T-cell (primary cell): ENCODE data around the gene NCAM1. TPM values are rescaled to one million over a fixed set of nuclear protein-coding genes. Genes with fewer than 3 reads are reported as not detected.

Source experiments
- ATAC-seq, 4 experiments: fragments of 200-7000 bp in 3 of 4; fragments of 150-1000 bp in 1 of 4; cut with Tn5 transposase; replicated peaks in 1 of 4; 1 replicate in 3 of 4; 2 replicates in 1 of 4; pipeline ENCODE4 v1.10.0; 2021; ENCODE audit warnings: moderate library complexity in 3 of 4, mild to moderate bottlenecking in 2 of 4, moderate number of reproducible peaks in 1 of 4
- CTCF ChIA-PET, 2 donors: fragments of 300-600 bp; sonication (Branson Sonifier 250); formaldehyde crosslinking; loops; one replicate each; lab custom pipeline; 2022; ENCODE audit warnings: antibody characterized with exemption in 2 of 2; lab: Charles Lee
- POLR2A ChIA-PET, 2 donors: fragments of 300-600 bp; sonication (Branson Sonifier 250); formaldehyde crosslinking; loops; one replicate each; lab custom pipeline; 2022; ENCODE audit warnings: antibody characterized with exemption in 2 of 2; lab: Charles Lee
- DNase-seq, 35 experiments: peaks; one replicate each; pipeline versions ENCODE4 v3.0.0 to v3.0.0-alpha.2; 2013 to 2023
- H3K27ac ChIP-seq: one replicate; pipeline ENCODE4 v1.5.1; 2013; ENCODE audit warnings: low read length
- H3K27me3 ChIP-seq, 2 experiments: replicated peaks in 1 of 2; 1 replicate in 1 of 2; 2 replicates in 1 of 2; pipeline versions ENCODE4 v1.6.1 to v1.7.0; 2013; ENCODE audit warnings: low read length in 1 of 2, mixed read lengths in 1 of 2; ENCODE audit not compliant: control insufficient read depth in 2 of 2, insufficient read depth in 2 of 2; ENCODE audit errors: extremely low read depth in 1 of 2
- H3K36me3 ChIP-seq, 2 donors: 1 replicate in 1 of 2; 2 replicates in 1 of 2; pipeline versions ENCODE4 v1.6.1 to v1.7.0; 2013; ENCODE audit warnings: low read length in 1 of 2; ENCODE audit not compliant: control insufficient read depth in 2 of 2, insufficient read depth in 1 of 2; ENCODE audit errors: extremely low read depth in 1 of 2
- H3K4me1 ChIP-seq, 2 experiments: 1 replicate in 1 of 2; 2 replicates in 1 of 2; pipeline versions ENCODE4 v1.6.1 to v1.7.0; 2013; ENCODE audit warnings: low read length in 2 of 2, mixed read lengths in 1 of 2; ENCODE audit not compliant: insufficient read depth in 2 of 2, control insufficient read depth in 1 of 2; ENCODE audit errors: extremely low read depth in 1 of 2
- H3K4me3 ChIP-seq, 2 donors: 1 replicate in 1 of 2; 2 replicates in 1 of 2; pipeline versions ENCODE4 v1.5.1 to v1.7.0; 2013; ENCODE audit warnings: mild to moderate bottlenecking in 2 of 2, low read length in 1 of 2, moderate library complexity in 1 of 2; ENCODE audit not compliant: control insufficient read depth in 1 of 2; ENCODE audit errors: extremely low read depth in 1 of 2
- H3K9me3 ChIP-seq: 2 replicates; pipeline ENCODE4 v1.7.0; 2013
- H3K27ac Mint-ChIP-seq, 2 donors: one replicate each; pipeline ENCODE4 v1.8.0; 2020 to 2021; ENCODE audit warnings: mild to moderate bottlenecking in 2 of 2, mixed read lengths in 2 of 2
- H3K27me3 Mint-ChIP-seq, 2 donors: one replicate each; pipeline ENCODE4 v1.8.0; 2021 to 2022; ENCODE audit warnings: mixed read lengths in 2 of 2
- H3K36me3 Mint-ChIP-seq: one replicate; pipeline ENCODE4 v1.8.0; 2021; ENCODE audit warnings: mixed read lengths
- H3K4me1 Mint-ChIP-seq, 3 donors: one replicate each; pipeline ENCODE4 v1.8.0; 2020 to 2022; ENCODE audit warnings: mixed read lengths in 3 of 3, mild to moderate bottlenecking in 1 of 3
- H3K4me3 Mint-ChIP-seq, 3 donors: one replicate each; pipeline ENCODE4 v1.8.0; 2020 to 2022; ENCODE audit warnings: mild to moderate bottlenecking in 3 of 3, mixed read lengths in 3 of 3, moderate library complexity in 3 of 3
- H3K9me3 Mint-ChIP-seq, 3 donors: one replicate each; pipeline ENCODE4 v1.8.0; 2020 to 2022; ENCODE audit warnings: mixed read lengths in 3 of 3
- WGBS: methylation state at CpG from one replicate; pipeline ENCODE4 v1.1.5; 2013; ENCODE audit warnings: missing lambda C conversion rate; ENCODE audit not compliant: insufficient coverage; 5-methylcytosine and 5-hydroxymethylcytosine counted together
- total RNA-seq, 35 experiments: library from RNA in 6 of 35; stranded (reverse) in 6 of 35; fragments of 120-200 nt in 1 of 35; gene quantifications; one replicate each; pipeline versions ENCODE4 v1.2.1 to v1.2.4 and lab custom pipeline; 2013 to 2026

NCAM1 gene
- total RNA-seq, 5 donors from 2014 or later (not counting 1 experiment from before 2014, with no cell fraction given), result 0.90 to 1.8 (median 1.1) TPM

DNA sequence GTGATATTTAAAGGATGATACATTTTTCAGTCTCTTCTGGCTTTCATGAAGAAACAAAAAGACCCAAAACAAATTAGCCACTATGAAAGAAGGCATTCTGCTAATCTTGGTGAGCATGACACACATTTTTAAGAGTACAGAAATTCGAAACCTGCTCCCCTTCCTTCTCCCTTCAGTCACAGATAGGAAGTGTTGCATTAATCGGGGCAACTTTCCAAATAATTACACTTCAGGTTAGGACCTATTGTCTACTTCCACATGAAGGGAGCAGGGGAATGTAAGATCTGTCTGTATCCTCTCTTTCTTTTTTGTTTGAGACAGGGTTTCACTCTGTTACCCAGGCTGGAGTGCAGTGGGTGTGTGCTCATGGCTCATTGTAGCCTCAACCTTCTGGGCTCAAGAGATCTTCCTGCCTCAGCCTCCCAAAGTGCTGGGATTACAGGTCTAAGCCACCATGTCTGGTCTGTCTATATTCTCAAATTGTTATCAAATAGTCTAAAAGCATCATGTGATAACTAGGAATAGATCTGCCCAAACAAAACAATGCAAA is 45.8 kb downstream of the NCAM1 start:
- H3K27me3 Mint-ChIP-seq, result peaks cover 1 to 8% of the 10 kb centered on the region in 2 donors
- no peaks in the 10 kb centered on the region for H3K9me3 Mint-ChIP-seq

DNA sequence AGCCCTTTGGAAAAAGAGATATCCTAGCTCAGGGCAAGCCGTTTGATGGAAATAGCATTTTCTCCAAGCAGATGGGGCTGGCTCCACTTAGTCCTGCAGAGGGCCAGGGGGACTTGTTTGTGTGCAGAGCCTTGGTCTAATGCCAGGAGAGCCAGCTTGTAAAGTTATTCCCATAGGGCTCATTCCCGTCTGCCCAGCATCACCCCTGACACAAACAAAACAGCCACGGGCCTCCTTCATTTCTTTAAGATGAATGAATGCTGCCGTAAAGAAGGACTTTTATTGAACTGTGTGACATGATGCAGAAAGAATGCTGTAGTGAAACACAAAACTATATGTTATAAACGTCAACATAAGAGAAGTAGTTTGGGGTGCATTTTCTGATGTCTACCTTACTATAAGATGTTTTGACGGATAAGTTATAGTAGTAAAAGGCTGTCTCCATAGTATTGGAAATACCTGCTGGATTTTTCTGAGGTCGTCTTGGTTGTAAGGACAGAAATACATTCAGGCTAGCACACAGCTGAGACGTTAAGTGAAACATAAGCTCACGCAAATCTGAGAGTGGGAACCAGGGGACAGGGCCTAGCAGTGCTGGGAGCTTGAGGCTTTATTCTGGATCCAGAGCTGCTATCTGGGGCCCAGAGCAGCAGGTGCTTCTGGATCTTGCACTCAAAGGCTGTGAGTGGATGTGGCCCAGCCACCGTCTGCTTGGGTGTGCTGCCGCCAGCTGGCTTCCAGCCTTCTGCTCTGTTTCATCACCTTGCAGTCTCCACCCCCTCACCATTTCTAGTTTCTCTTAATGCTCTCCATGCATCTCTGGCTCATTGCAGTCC is 53.3 kb downstream of the NCAM1 start:
- POLR2A ChIA-PET, result no interaction called here
- no peaks in the 10 kb centered on the region for H3K36me3 Mint-ChIP-seq
- peaks cover 0 to 2% of the 10 kb centered on the region in 2 donors for H3K27me3 Mint-ChIP-seq
- Histone ChIP-seq H3K9me3 (no peaks in the 10 kb centered on the region), H3K4me1 (no peaks in the 10 kb centered on the region), H3K27me3 (no peaks in the 10 kb centered on the region), H3K36me3 (no peaks in the 10 kb centered on the region), H3K27ac (no peak overlapping the region), H3K4me3 (no peak overlapping the region)
- H3K4me1 Mint-ChIP-seq, result no peaks in the 10 kb centered on the region
- 82% methylated on average over 5 of the region's 11 CpGs for WGBS
- no peak overlapping the region for H3K27ac Mint-ChIP-seq
- ATAC-seq, result no peak
- CTCF ChIA-PET, result no interaction called here
- no peaks in the 10 kb centered on the region for H3K9me3 Mint-ChIP-seq
- no peak for DNase-seq
- no peak overlapping the region for H3K4me3 Mint-ChIP-seq

More for the DNA sequence above, 45.8 kb downstream of the NCAM1 start:
- Histone ChIP-seq H3K36me3 (no peaks in the 10 kb centered on the region), H3K27ac (no peak overlapping the region), H3K4me3 (no peak overlapping the region), H3K9me3 (no peaks in the 10 kb centered on the region), H3K4me1 (no peaks in the 10 kb centered on the region), H3K27me3 (no peaks in the 10 kb centered on the region)
- H3K27ac Mint-ChIP-seq, result no peak overlapping the region
- H3K4me1 Mint-ChIP-seq, result no peaks in the 10 kb centered on the region
- H3K4me3 Mint-ChIP-seq, result no peak overlapping the region
- 20% methylated on average over 1 of the region's 2 CpGs for WGBS
- no peak for DNase-seq
- POLR2A ChIA-PET, result no interaction called here
- CTCF ChIA-PET, result no interaction called here
- no peak for ATAC-seq
- no peaks in the 10 kb centered on the region for H3K36me3 Mint-ChIP-seq

DNA sequence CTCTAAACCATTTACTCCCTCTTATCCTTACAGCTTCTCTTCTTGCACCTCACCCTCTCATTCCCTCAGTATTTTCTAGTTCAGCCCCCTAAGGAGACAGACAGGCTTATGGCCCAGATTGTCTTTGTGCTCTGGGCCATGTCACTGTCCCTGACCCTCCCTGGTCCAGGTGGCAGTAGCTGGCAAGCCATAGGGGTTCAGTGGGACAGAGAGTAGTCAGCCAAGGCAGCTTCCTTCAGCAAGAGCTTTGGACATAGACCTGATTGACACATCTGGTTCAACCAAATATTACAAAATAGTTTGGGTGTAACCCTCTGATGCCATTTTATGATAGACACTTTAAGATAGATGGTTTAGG is 53.9 kb downstream of the NCAM1 start:
- Mint-ChIP-seq H3K4me1 (no peaks in the 10 kb centered on the region), H3K27ac (no peak overlapping the region), H3K36me3 (no peaks in the 10 kb centered on the region), H3K9me3 (no peaks in the 10 kb centered on the region), H3K4me3 (no peak overlapping the region), H3K27me3 (peaks cover 0 to 3% of the 10 kb centered on the region in 2 donors)
- Histone ChIP-seq H3K9me3 (no peaks in the 10 kb centered on the region), H3K27me3 (no peaks in the 10 kb centered on the region), H3K27ac (no peak overlapping the region), H3K36me3 (no peaks in the 10 kb centered on the region), H3K4me3 (no peak overlapping the region), H3K4me1 (no peaks in the 10 kb centered on the region)
- no peak for ATAC-seq
- CTCF ChIA-PET, result no interaction called here
- DNase-seq, result no peak
- POLR2A ChIA-PET, result no interaction called here

DNA sequence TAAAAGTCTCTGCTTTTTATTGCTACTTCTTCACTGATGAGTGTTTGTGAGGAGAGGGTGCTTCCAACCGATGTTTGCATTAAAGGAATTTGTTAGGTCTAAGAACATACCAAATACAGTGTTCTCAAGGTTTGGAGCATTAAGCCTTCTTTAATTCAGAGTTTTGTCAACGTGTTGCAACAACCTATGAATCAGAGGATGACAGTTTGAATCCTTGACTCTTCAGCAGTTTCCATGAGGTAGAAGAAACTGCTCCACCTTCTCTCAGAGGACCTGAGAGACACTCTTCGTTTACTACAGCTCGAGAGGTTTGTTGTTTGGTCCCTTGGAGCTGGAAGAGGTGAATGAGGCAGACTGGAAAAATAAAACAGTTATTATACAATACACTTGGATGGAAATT is 55.7 kb downstream of the NCAM1 start:
- Mint-ChIP-seq H3K36me3 (no peaks in the 10 kb centered on the region), H3K27me3 (peaks cover 0 to 3% of the 10 kb centered on the region in 2 donors), H3K27ac (no peak overlapping the region), H3K4me3 (no peak overlapping the region), H3K4me1 (no peaks in the 10 kb centered on the region), H3K9me3 (no peaks in the 10 kb centered on the region)
- POLR2A ChIA-PET, result no interaction called here
- no peak for DNase-seq
- WGBS, result no CpG with 5 or more reads among the region's 4 CpGs
- Histone ChIP-seq H3K36me3 (no peaks in the 10 kb centered on the region), H3K27ac (no peak overlapping the region), H3K4me1 (no peaks in the 10 kb centered on the region), H3K4me3 (no peak overlapping the region), H3K9me3 (no peaks in the 10 kb centered on the region), H3K27me3 (no peaks in the 10 kb centered on the region)
- CTCF ChIA-PET, result no interaction called here
- ATAC-seq, result no peak

DNA sequence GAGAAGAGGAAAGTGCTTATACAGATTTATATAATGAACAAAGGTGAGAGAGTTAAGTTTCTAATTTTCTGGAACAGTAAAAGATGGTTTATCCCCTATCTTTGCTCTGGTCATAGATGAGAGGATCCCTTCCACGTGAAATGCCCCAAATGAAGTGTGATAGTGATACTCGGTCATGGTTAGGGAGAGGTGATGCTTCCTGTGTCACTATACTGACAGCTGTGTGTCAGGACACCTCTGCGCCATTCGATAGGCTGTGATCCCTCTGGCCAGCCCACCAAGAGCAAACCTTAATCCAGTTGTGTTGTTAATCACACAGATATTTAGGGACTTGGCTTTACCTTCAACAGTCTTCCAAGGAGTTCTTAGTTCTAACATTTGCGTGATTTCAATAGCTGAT is 57.7 kb downstream of the NCAM1 start:
- H3K4me3 ChIP-seq, result no peak overlapping the region

DNA sequence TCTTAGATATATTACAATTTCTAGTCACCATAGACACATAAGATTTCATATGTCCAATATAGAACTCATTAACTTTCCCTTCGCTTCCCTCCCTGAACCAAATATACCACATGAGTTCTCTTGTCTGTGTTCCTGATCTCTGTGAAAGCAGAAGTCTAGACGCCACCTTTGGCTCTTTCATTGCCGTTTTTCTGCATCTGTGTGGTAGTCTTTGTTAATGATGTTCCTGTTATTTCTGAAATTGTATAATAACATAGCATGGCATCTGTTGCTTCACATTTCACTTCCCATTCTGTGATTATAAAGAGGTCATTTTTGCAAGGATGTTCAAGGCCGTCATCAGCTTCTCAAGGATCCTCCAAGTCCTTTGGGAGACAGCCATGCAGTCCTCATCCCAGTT is 58.5 kb downstream of the NCAM1 start:
- ChIA-PET POLR2A (no interaction called here), CTCF (no interaction called here)
- DNase-seq (no peak), ATAC-seq (no peak)
- Mint-ChIP-seq H3K4me1 (no peaks in the 10 kb centered on the region), H3K4me3 (no peak overlapping the region), H3K27me3 (peaks cover 0 to 3% of the 10 kb centered on the region in 2 donors), H3K27ac (no peak overlapping the region), H3K36me3 (no peaks in the 10 kb centered on the region), H3K9me3 (no peaks in the 10 kb centered on the region)
- Histone ChIP-seq H3K36me3 (no peaks in the 10 kb centered on the region), H3K4me1 (no peaks in the 10 kb centered on the region), H3K27me3 (no peaks in the 10 kb centered on the region), H3K4me3 (no peak overlapping the region), H3K9me3 (no peaks in the 10 kb centered on the region), H3K27ac (no peak overlapping the region)
- no CpG with 5 or more reads among the region's 4 CpGs for WGBS

More for the DNA sequence above, 57.7 kb downstream of the NCAM1 start:
- POLR2A ChIA-PET, result no interaction called here
- Mint-ChIP-seq H3K27ac (no peak overlapping the region), H3K4me3 (no peak overlapping the region), H3K27me3 (peaks cover 0 to 3% of the 10 kb centered on the region in 2 donors), H3K36me3 (no peaks in the 10 kb centered on the region), H3K4me1 (no peaks in the 10 kb centered on the region), H3K9me3 (no peaks in the 10 kb centered on the region)
- ATAC-seq (no peak), DNase-seq (no peak)
- 73% methylated on average over 3 of the region's 5 CpGs for whole genome bisulfite sequencing
- CTCF ChIA-PET, result no interaction called here
- H3K36me3 ChIP-seq, result no peaks in the 10 kb centered on the region
- H3K27ac ChIP-seq, result no peak overlapping the region
- no peaks in the 10 kb centered on the region for H3K4me1 ChIP-seq
- H3K9me3 ChIP-seq, result no peaks in the 10 kb centered on the region
- no peaks in the 10 kb centered on the region for H3K27me3 ChIP-seq
